HCT116 (cell line): ENCODE measurements around the gene CD68. TPM values are rescaled to one million over a fixed set of nuclear protein-coding genes. Genes with fewer than 3 reads are reported as not detected.

Source experiments
- ATAC-seq: fragments of 200-7000 bp; cut with Tn5 transposase; 2 replicates; pipeline ENCODE4 v1.9.1; 2020; ENCODE audit warnings: mild to moderate bottlenecking, moderate library complexity
- BruUV-seq: library from RNA; stranded (reverse); fragments of 400-500 nt; replicated peaks from 2 replicates; lab custom pipeline; 2021; lab: Mats Ljungman, UMichigan
- CTCF ChIA-PET: fragments of 300-600 bp; sonication (Branson Sonifier 250); formaldehyde crosslinking; loops from one replicate; lab custom pipeline; 2021; ENCODE audit warnings: antibody characterized with exemption; lab: Charles Lee
- POLR2A ChIA-PET: fragments of 300-600, 350-600 bp; sonication (Branson Sonifier 250); formaldehyde crosslinking; loops from one replicate; lab custom pipeline; 2021; ENCODE audit warnings: antibody characterized with exemption; lab: Charles Lee
- RAD21 ChIA-PET, 2 experiments: fragments of 300-600 bp; sonication (Branson Sonifier 250); formaldehyde crosslinking; loops; one replicate each; lab custom pipeline; 2023; ENCODE audit warnings: low total read pairs in 2 of 2; ENCODE audit not compliant: uncharacterized antibody in 2 of 2, unreplicated experiment in 2 of 2, low non-redundant PET in 1 of 2; lab: Charles Lee
- DNase-seq: peaks from one replicate; pipeline ENCODE4 v3.0.0-alpha.2; 2010; ENCODE audit warnings: low read depth, low spot score
- H2AFZ ChIP-seq: fragments of 200-600 bp; shearing (Covaris generic), sonication (generic); 2 replicates; pipeline ENCODE4 v1.6.1; 2017; ENCODE audit warnings: low read depth, mixed run types, mixed read lengths, antibody characterized with exemption, low read length; ENCODE audit not compliant: poor library complexity, severe bottlenecking
- H3K27ac ChIP-seq: 2 replicates; pipeline ENCODE4 v1.5.1; 2012; ENCODE audit warnings: low read depth, low read length
- H3K27me3 ChIP-seq: fragments of 200-600 bp; sonication (generic); 2 replicates; pipeline ENCODE4 v1.6.1; 2016; ENCODE audit warnings: mixed run types, low read length, mixed read lengths; ENCODE audit not compliant: insufficient read depth
- H3K36me3 ChIP-seq, 2 experiments: fragments of 200-500 bp in 1 of 2; fragments of 200-600 bp in 1 of 2; sonication (Bioruptor generic) in 1 of 2; sonication (generic) in 1 of 2; 2 replicates each; pipeline versions ENCODE4 v1.5.1 to v1.6.1; 2014 to 2016; ENCODE audit warnings: low read length in 2 of 2, inconsistent platforms in 1 of 2, mixed read lengths in 1 of 2, mixed run types in 1 of 2; ENCODE audit not compliant: insufficient read depth in 2 of 2, control insufficient read depth in 1 of 2
- H3K4me1 ChIP-seq, 2 experiments: fragments of 200-600 bp in 1 of 2; sonication (generic) in 1 of 2; 2 replicates each; pipeline versions ENCODE4 v1.5.1 to v1.6.1; 2012 to 2017; ENCODE audit warnings: low read length in 2 of 2, inconsistent platforms in 1 of 2, mild to moderate bottlenecking in 1 of 2, mixed read lengths in 1 of 2, mixed run types in 1 of 2, moderate library complexity in 1 of 2; ENCODE audit not compliant: insufficient read depth in 2 of 2, control insufficient read depth in 1 of 2
- H3K4me2 ChIP-seq: fragments of 200-600 bp; sonication (generic); 2 replicates; pipeline ENCODE4 v1.6.1; 2017; ENCODE audit warnings: mixed run types, low read length, mixed read lengths
- H3K4me3 ChIP-seq, 2 experiments: fragments of 200-600 bp in 1 of 2; sonication (generic) in 1 of 2; replicated peaks in 1 of 2; 2 replicates each; pipeline ENCODE4 v1.5.1; 2011 to 2016; ENCODE audit warnings: low read length in 2 of 2, control low read depth in 1 of 2, low read depth in 1 of 2, mild to moderate bottlenecking in 1 of 2, mixed read lengths in 1 of 2, mixed run types in 1 of 2
- H3K79me2 ChIP-seq: fragments of 200-600 bp; sonication (generic); 2 replicates; pipeline ENCODE4 v1.6.1; 2017; ENCODE audit warnings: mild to moderate bottlenecking, mixed run types, low read length, moderate library complexity, mixed read lengths; ENCODE audit not compliant: insufficient read depth
- H3K9ac ChIP-seq: fragments of 200-600 bp; sonication (generic); 2 replicates; pipeline ENCODE4 v1.6.1; 2016; ENCODE audit warnings: low read length, mixed read lengths
- H3K9me2 ChIP-seq: fragments of 200-600 bp; sonication (generic), shearing (Covaris generic); 2 replicates; pipeline ENCODE4 v1.6.1; 2017; ENCODE audit warnings: mixed run types, mild to moderate bottlenecking, moderate library complexity; ENCODE audit not compliant: insufficient read depth
- H3K9me3 ChIP-seq, 2 experiments: fragments of 200-500 bp in 1 of 2; fragments of 200-600 bp in 1 of 2; sonication (Bioruptor generic) in 1 of 2; sonication (generic) in 1 of 2; 2 replicates each; pipeline ENCODE4 v1.6.1; 2014 to 2017; ENCODE audit warnings: low read length in 2 of 2, mixed read lengths in 2 of 2, inconsistent platforms in 1 of 2, low read depth in 1 of 2, mild to moderate bottlenecking in 1 of 2, mixed run types in 1 of 2, moderate library complexity in 1 of 2; ENCODE audit not compliant: control insufficient read depth in 1 of 2, insufficient read depth in 1 of 2
- H4K20me1 ChIP-seq: fragments of 200-600 bp; sonication (generic), shearing (Covaris generic); 2 replicates; pipeline ENCODE4 v1.6.1; 2017; ENCODE audit warnings: mixed run types, mild to moderate bottlenecking, moderate library complexity; ENCODE audit not compliant: insufficient read depth
- CBX3 ChIP-seq: IDR thresholded peaks from 2 replicates; pipeline ENCODE4 v1.6.1; 2012; ENCODE audit warnings: low read depth
- ELF1 ChIP-seq: IDR thresholded peaks from 2 replicates; pipeline ENCODE4 v1.6.1; 2012; ENCODE audit warnings: low read depth, borderline replicate concordance
- EZH2phosphoT487 ChIP-seq: fragments of 200-600 bp; IDR thresholded peaks from 2 replicates; pipeline ENCODE4 v1.6.1; 2018; ENCODE audit warnings: antibody characterized with exemption, borderline replicate concordance
- FOSL1 ChIP-seq: IDR thresholded peaks from 2 replicates; pipeline ENCODE4 v1.6.1; 2012; ENCODE audit warnings: low read depth
- POLR2A ChIP-seq: IDR thresholded peaks from 2 replicates; pipeline ENCODE4 v1.7.0; 2011; ENCODE audit warnings: borderline replicate concordance; ENCODE audit not compliant: insufficient read depth, insufficient read length; ENCODE audit errors: extremely low read depth
- POLR2AphosphoS5 ChIP-seq: IDR thresholded peaks from 2 replicates; pipeline ENCODE4 v1.6.1; 2011; ENCODE audit warnings: mild to moderate bottlenecking, low read depth, low read length, moderate library complexity
- RAD21 ChIP-seq: IDR thresholded peaks from 2 replicates; pipeline ENCODE4 v1.6.1; 2012; ENCODE audit warnings: low read depth, mild to moderate bottlenecking
- SIN3A ChIP-seq: IDR thresholded peaks from 2 replicates; pipeline ENCODE4 v1.6.1; 2012; ENCODE audit warnings: low read depth
- SP1 ChIP-seq: IDR thresholded peaks from 2 replicates; pipeline ENCODE4 v1.6.1; 2012; ENCODE audit warnings: low read depth
- YY1 ChIP-seq: IDR thresholded peaks from 2 replicates; pipeline ENCODE4 v1.6.1; 2011; ENCODE audit warnings: low read length, low read depth, moderate library complexity, mild to moderate bottlenecking; ENCODE audit not compliant: insufficient replicate concordance; ENCODE audit errors: extremely low read depth
- ZBTB33 ChIP-seq: IDR thresholded peaks from 2 replicates; pipeline ENCODE4 v1.6.1; 2011; ENCODE audit warnings: mild to moderate bottlenecking, low read length, moderate library complexity; ENCODE audit not compliant: insufficient replicate concordance; ENCODE audit errors: extremely low read depth
- intact Hi-C: fragments of 100-400 bp; cut with micrococcal nuclease; formaldehyde crosslinking; loops from 2 replicates; pipeline ENCODE4 v1.10.0; 2022
- total RNA-seq: library from RNA; stranded (reverse); gene quantifications from one replicate; pipeline ENCODE4 v1.2.1, GENCODE V29; 2021; ENCODE audit not compliant: unreplicated experiment
- TF ChIP-seq, protein P1 (sequence below): IDR thresholded peaks from 2 replicates; pipeline ENCODE4 v1.6.1; 2012
- TF ChIP-seq, protein P2 (sequence below), 3 experiments: fragments of 200-600 bp in 1 of 3; sonication (generic) in 1 of 3; IDR thresholded peaks in 2 of 3; conservative IDR thresholded peaks in 1 of 3; 2 replicates each; pipeline ENCODE4 v1.5.1; 2012 to 2017; ENCODE audit warnings: low read depth in 2 of 3, low read length in 2 of 3, antibody characterized with exemption in 1 of 3, borderline replicate concordance in 1 of 3, control low read depth in 1 of 3, mild to moderate bottlenecking in 1 of 3, mixed read lengths in 1 of 3, mixed run types in 1 of 3, moderate library complexity in 1 of 3; ENCODE audit not compliant: insufficient read depth in 1 of 3

Gene CD68
- total RNA-seq, 1 experiment from 2014 or later = 7.0 TPM

DNA sequence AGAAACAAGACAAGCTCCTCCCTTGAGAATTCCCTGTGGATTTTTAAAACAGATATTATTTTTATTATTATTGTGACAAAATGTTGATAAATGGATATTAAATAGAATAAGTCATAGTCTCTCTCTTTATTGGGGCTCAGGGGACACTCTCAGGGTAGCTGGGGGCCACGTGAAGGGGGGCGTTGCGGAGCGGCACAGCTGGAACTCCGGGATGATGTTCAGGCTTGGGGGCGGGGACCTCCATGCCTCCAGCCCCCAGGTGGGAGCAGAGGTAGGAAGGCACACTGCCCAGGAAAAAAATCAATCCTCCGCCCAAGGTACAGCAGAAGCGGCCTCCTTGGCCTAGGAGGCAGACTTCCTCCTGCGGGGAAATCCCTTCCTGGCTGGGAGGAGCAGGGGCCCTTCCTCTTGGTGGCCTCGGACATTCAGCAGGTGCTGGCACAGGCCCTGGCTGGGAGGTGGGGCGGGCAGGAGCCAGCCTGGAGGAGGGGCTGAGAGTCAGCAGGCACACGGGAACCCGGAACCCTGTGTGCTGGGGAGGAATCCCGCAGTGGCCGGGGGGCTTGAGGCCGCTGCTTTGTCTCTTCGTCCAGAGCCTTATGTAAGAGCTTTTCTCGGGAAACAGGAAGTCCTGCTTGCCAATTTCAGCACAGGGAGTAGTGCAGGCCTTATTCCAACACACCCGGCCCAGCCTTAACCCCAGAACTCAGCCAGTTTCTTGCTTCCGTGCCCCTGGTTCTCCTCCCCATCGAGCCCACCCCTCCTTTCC is 21.5 kb upstream of the CD68 start:
- intact Hi-C loops = no loop called here
- Histone ChIP-seq H3K27ac (peak overlapping the region; percentile 86; the same call in 1 of the 2 replicates), H3K9me2 (no peaks in the 10 kb centered on the region), H3K4me1 (peaks cover 25 to 47% of the 10 kb centered on the region in 2 experiments), H4K20me1 (no peaks in the 10 kb centered on the region), H3K9me3 (no peaks in the 10 kb centered on the region), H3K27me3 (no peaks in the 10 kb centered on the region), H3K79me2 (peaks cover 15% of the 10 kb centered on the region), H3K36me3 (no peaks in the 10 kb centered on the region), H2AFZ (no peak overlapping the region), H3K9ac (peak overlapping the region; percentile 18; the same call in 1 of the 2 replicates), H3K4me2 (peak overlapping the region; percentile 52), H3K4me3 (no peak overlapping the region)
- TF ChIP-seq, protein P1, sequence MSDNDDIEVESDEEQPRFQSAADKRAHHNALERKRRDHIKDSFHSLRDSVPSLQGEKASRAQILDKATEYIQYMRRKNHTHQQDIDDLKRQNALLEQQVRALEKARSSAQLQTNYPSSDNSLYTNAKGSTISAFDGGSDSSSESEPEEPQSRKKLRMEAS = no peak
- no peak for TF ChIP-seq SP1
- no peak for TF ChIP-seq RAD21
- TF ChIP-seq POLR2A = no peak
- no peak for TF ChIP-seq EZH2phosphoT487
- ChIA-PET CTCF (no interaction called here), RAD21 (no interaction called here), POLR2A (no interaction called here)
- no TSS peak for BruUV-seq
- DNase-seq (no peak), ATAC-seq (no peak)

- Histone ChIP-seq H2AFZ (no peak within 1 kb of the TSS), H3K27me3 (no peaks in the 10 kb centered on the region), H3K27ac (peak within 1 kb of the TSS; percentile 86), H3K79me2 (peaks cover 23% of the 10 kb centered on the region), H3K9me3 (no peaks in the 10 kb centered on the region), H3K4me3 (no peak within 1 kb of the TSS), H3K36me3 (peaks cover 2 to 5% of the 10 kb centered on the region in 2 experiments; a peak in 3 of 4 replicates), H3K4me2 (peak within 1 kb of the TSS; percentile 95), H3K4me1 (peaks cover 27 to 54% of the 10 kb centered on the region in 2 experiments), H4K20me1 (no peaks in the 10 kb centered on the region), H3K9me2 (no peaks in the 10 kb centered on the region), H3K9ac (peak within 1 kb of the TSS; percentile 98; the same call in 1 of the 2 replicates)
- no TSS peak for BruUV-seq
- ChIA-PET RAD21 (no interaction called here), CTCF (no interaction called here), POLR2A (no interaction called here)
- DNase-seq (no peak), ATAC-seq (no peak)
- intact Hi-C loops = no loop called here
- TF ChIP-seq YY1 (no peak), EZH2phosphoT487 (no peak), SIN3A (no peak), ZBTB33 (no peak), ELF1 (no peak), RAD21 (no peak), CBX3 (no peak), FOSL1 (no peak), SP1 (no peak), POLR2AphosphoS5 (no peak)
- TF ChIP-seq, protein P2, sequence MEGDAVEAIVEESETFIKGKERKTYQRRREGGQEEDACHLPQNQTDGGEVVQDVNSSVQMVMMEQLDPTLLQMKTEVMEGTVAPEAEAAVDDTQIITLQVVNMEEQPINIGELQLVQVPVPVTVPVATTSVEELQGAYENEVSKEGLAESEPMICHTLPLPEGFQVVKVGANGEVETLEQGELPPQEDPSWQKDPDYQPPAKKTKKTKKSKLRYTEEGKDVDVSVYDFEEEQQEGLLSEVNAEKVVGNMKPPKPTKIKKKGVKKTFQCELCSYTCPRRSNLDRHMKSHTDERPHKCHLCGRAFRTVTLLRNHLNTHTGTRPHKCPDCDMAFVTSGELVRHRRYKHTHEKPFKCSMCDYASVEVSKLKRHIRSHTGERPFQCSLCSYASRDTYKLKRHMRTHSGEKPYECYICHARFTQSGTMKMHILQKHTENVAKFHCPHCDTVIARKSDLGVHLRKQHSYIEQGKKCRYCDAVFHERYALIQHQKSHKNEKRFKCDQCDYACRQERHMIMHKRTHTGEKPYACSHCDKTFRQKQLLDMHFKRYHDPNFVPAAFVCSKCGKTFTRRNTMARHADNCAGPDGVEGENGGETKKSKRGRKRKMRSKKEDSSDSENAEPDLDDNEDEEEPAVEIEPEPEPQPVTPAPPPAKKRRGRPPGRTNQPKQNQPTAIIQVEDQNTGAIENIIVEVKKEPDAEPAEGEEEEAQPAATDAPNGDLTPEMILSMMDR (IDR thresholded peaks at IDR 0.05 in 2 of 3, conservative IDR thresholded peaks at IDR 0.05 in 1 of 3; ENCODE audit: borderline replicate concordance in 1 of 3, insufficient read depth in 1 of 3, low read depth in 2 of 3, low read length in 2 of 3) = no peak
Measured at GRCh38 chr17:7558544-7559319, 20.7 kb upstream of the CD68 start, which contains the start of gene TNFSF13. Gene TNFSF13 (plus strand): TSS chr17:7558750. CDS start chr17:7559040, 290 bp downstream.
